ENCODE measurements around the gene ZP1.
A peak's percentile ranks its signal among the peaks of the same experiment; 100 is the strongest.
"Not testable (repeated sequence)": the region's sequence is repeated elsewhere in the genome, so short reads cannot be mapped to it uniquely, and the experiment has no call there.

The ZP1 gene

GRCh38 chr11:60866911-60867870 lies at the start of gene ZP1:
ZP1 (plus strand) TSS chr11:60867542; CDS start chr11:60867562, 20 bp downstream.
- DNase-seq: no peak

GRCh38 chr11:60818057-60818456 lies 49.3 kb upstream of the ZP1 start:
- DNase-seq: no peak

- no peak for DNase-seq
Observed at GRCh38 chr11:60821827-60822599, 45.3 kb upstream of the ZP1 start.

- not testable (repeated sequence) for DNase-seq
Observed at GRCh38 chr11:60823745-60824306, 43.5 kb upstream of the ZP1 start.

- no peak for DNase-seq
Observed at GRCh38 chr11:60825118-60825517, 42.2 kb upstream of the ZP1 start.

GRCh38 chr11:60825790-60826189 lies 41.6 kb upstream of the ZP1 start:
- no peak for DNase-seq

- DNase-seq: no peak
Observed at GRCh38 chr11:60830478-60831142, 36.7 kb upstream of the ZP1 start.

GRCh38 chr11:60831143-60831500 lies 36.2 kb upstream of the ZP1 start:
- peak; percentile 59 to 70 (median 65) for DNase-seq

GRCh38 chr11:60831501-60832079 lies 35.8 kb upstream of the ZP1 start:
- no peak for DNase-seq

- no peak for DNase-seq
Observed at GRCh38 chr11:60834742-60835533, 32.4 kb upstream of the ZP1 start.

GRCh38 chr11:60835534-60835846 lies 31.9 kb upstream of the ZP1 start:
- DNase-seq: no peak

GRCh38 chr11:60836866-60837515 lies 30.4 kb upstream of the ZP1 start:
- DNase-seq: no peak

- DNase-seq: no peak
Observed at GRCh38 chr11:60838132-60838531, 29.2 kb upstream of the ZP1 start.

- no peak for DNase-seq
Observed at GRCh38 chr11:60840470-60841430, 26.6 kb upstream of the ZP1 start.

- peak; percentile 91 to 98 (median 96) for DNase-seq
Observed at GRCh38 chr11:60841797-60842667, 25.3 kb upstream of the ZP1 start, which contains the start of gene CCDC86. CCDC86 (plus strand) TSS chr11:60842113; CDS start chr11:60842125, 12 bp downstream.

- DNase-seq: no peak
Observed at GRCh38 chr11:60842668-60843600, 24.4 kb upstream of the ZP1 start.

GRCh38 chr11:60844045-60844869 lies 23.1 kb upstream of the ZP1 start:
- no peak for DNase-seq
